Uterus (tissue), 2 donors: Measurements from ENCODE around the gene TIMM22.

Source experiments
- POLR2A ChIP-seq, 2 donors: fragments of 450-650 bp; IDR thresholded peaks; one replicate each; pipeline ENCODE4 v1.6.1; 2016; ENCODE audit warnings: antibody characterized with exemption in 2 of 2, mild to moderate bottlenecking in 1 of 2, moderate library complexity in 1 of 2
- TF ChIP-seq, protein P1 (sequence below), 4 experiments: fragments of 200-600 bp in 2 of 4; fragments of 450-650 bp in 2 of 4; sonication (generic) in 2 of 4; IDR thresholded peaks; one replicate each; pipeline ENCODE4 v1.5.1; 2016 to 2019; ENCODE audit warnings: antibody characterized with exemption in 4 of 4, mild to moderate bottlenecking in 2 of 4, moderate library complexity in 1 of 4

DNA sequence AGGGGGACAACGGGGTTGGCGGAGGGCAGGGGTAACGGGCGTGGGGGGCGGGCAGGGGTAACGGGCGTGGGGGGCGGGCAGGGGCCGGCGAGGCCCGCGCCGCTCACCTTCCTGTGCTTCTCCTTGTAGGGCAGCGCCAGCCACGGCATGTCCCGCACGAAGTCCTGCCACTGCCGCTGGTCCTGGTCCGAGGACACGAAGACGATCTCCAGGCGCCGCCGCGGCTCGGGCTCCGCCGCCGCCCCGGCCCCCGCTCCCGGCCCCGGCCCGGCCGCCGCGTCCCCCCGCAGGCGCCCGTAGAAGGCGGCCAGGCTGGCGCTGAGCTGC lies 17.8 kb upstream of the TIMM22 start:
- TF ChIP-seq, protein P1, sequence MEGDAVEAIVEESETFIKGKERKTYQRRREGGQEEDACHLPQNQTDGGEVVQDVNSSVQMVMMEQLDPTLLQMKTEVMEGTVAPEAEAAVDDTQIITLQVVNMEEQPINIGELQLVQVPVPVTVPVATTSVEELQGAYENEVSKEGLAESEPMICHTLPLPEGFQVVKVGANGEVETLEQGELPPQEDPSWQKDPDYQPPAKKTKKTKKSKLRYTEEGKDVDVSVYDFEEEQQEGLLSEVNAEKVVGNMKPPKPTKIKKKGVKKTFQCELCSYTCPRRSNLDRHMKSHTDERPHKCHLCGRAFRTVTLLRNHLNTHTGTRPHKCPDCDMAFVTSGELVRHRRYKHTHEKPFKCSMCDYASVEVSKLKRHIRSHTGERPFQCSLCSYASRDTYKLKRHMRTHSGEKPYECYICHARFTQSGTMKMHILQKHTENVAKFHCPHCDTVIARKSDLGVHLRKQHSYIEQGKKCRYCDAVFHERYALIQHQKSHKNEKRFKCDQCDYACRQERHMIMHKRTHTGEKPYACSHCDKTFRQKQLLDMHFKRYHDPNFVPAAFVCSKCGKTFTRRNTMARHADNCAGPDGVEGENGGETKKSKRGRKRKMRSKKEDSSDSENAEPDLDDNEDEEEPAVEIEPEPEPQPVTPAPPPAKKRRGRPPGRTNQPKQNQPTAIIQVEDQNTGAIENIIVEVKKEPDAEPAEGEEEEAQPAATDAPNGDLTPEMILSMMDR (IDR thresholded peaks at IDR 0.05) = no peak
- TF ChIP-seq POLR2A (IDR thresholded peaks at IDR 0.05) = no peak
